HUES48 (cell line): ENCODE data around the gene ZMAT1.

Experiments used
- H3K27ac ChIP-seq: one replicate; pipeline ENCODE4 v1.7.0; 2013; ENCODE audit warnings: low read depth, low read length, inconsistent platforms
- H3K27me3 ChIP-seq: 2 replicates; pipeline ENCODE4 v1.6.1; 2013; ENCODE audit warnings: mild to moderate bottlenecking, low read length; ENCODE audit not compliant: control insufficient read depth, insufficient read depth
- H3K36me3 ChIP-seq: 2 replicates; pipeline ENCODE4 v1.6.1; 2013; ENCODE audit warnings: low read length; ENCODE audit not compliant: control insufficient read depth, insufficient read depth
- H3K4me1 ChIP-seq: 2 replicates; pipeline ENCODE4 v1.6.1; 2013; ENCODE audit warnings: mild to moderate bottlenecking, low read length; ENCODE audit not compliant: control insufficient read depth, insufficient read depth
- H3K4me3 ChIP-seq: 2 replicates; pipeline ENCODE4 v1.5.1; 2013; ENCODE audit warnings: mild to moderate bottlenecking, low read depth, low read length
- H3K9ac ChIP-seq: 2 replicates; pipeline ENCODE4 v1.6.1; 2013; ENCODE audit warnings: mild to moderate bottlenecking, low read depth, low read length, moderate library complexity
- H3K9me3 ChIP-seq: 2 replicates; pipeline ENCODE4 v1.6.1; 2013; ENCODE audit warnings: low read length; ENCODE audit not compliant: control insufficient read depth, insufficient read depth

ZMAT1 gene

GRCh38 chrX:101918751-101919150 is 13.1 kb downstream of the ZMAT1 start:
- Histone ChIP-seq H3K27me3 (no peaks in the 10 kb centered on the region), H3K4me1 (no peaks in the 10 kb centered on the region), H3K27ac (no peak overlapping the region), H3K36me3 (no peaks in the 10 kb centered on the region), H3K9ac (no peak overlapping the region), H3K9me3 (peaks cover 12% of the 10 kb centered on the region), H3K4me3 (no peak overlapping the region)

- H3K9me3 ChIP-seq, result peaks cover 40% of the 10 kb centered on the region
- H3K27me3 ChIP-seq, result no peaks in the 10 kb centered on the region; the same call in 1 of the 2 replicates
- no peaks in the 10 kb centered on the region for H3K36me3 ChIP-seq
Measured at GRCh38 chrX:101906136-101906796, 25.6 kb downstream of the ZMAT1 start.

DNA sequence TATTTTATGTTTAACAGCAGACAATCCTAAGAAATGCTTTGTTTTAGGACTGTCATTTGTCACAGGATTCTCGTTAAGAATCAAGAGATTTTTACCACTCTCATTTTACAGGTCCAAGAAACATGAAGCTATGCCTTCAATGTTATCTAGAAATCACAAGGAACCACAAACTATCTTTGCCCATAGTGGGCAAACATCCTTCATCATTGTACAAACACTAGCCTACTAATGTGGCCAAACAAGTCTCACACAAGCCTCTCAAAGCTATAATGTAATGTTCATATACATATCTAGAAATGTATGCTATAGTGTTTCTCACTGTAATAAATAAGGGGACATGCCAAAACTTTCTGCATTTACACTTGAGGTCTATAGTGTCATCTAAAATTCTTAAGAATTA is 26.8 kb downstream of the ZMAT1 start:
- no peak overlapping the region for H3K27ac ChIP-seq
- H3K27me3 ChIP-seq, result no peaks in the 10 kb centered on the region; the same call in 1 of the 2 replicates
- no peak overlapping the region for H3K4me3 ChIP-seq
- H3K4me1 ChIP-seq, result no peaks in the 10 kb centered on the region
- peaks cover 33% of the 10 kb centered on the region for H3K9me3 ChIP-seq
- H3K9ac ChIP-seq, result no peak overlapping the region
- no peaks in the 10 kb centered on the region for H3K36me3 ChIP-seq

More at GRCh38 chrX:101906136-101906796, 25.6 kb downstream of the ZMAT1 start:
- Histone ChIP-seq H3K4me3 (no peak overlapping the region), H3K27ac (no peak overlapping the region), H3K4me1 (no peaks in the 10 kb centered on the region), H3K9ac (no peak overlapping the region)
